GM19328 (cell line): ENCODE measurements around the gene DNMT3L.
"Not testable (repeated sequence)": the region's sequence is repeated elsewhere in the genome, so short reads cannot be mapped to it uniquely, and the experiment has no call there.

Experiments
- ATAC-seq: cut with Tn5 transposase; IDR thresholded peaks from one replicate; pipeline ENCODE4 v1.9.1; 2021; ENCODE audit warnings: mild to moderate bottlenecking, moderate library complexity; ENCODE audit not compliant: unreplicated experiment

DNMT3L gene

GRCh38 chr21:44295163-44295573 lies 33.5 kb upstream of the DNMT3L start:
- no peak for ATAC-seq

GRCh38 chr21:44294391-44295162 lies 32.9 kb upstream of the DNMT3L start:
- no peak for ATAC-seq

- ATAC-seq = no peak
Observed at GRCh38 chr21:44293551-44294231, 32.0 kb upstream of the DNMT3L start.

- ATAC-seq = no peak
Observed at GRCh38 chr21:44292812-44293195, 31.1 kb upstream of the DNMT3L start.

- no peak for ATAC-seq
Observed at GRCh38 chr21:44291936-44292811, 30.5 kb upstream of the DNMT3L start.

GRCh38 chr21:44291078-44291935 lies 29.6 kb upstream of the DNMT3L start:
- no peak for ATAC-seq

- no peak for ATAC-seq
Observed at GRCh38 chr21:44290327-44291077, 28.8 kb upstream of the DNMT3L start.

GRCh38 chr21:44289381-44290010 lies 27.8 kb upstream of the DNMT3L start:
- ATAC-seq = no peak

- ATAC-seq = no peak
Observed at GRCh38 chr21:44288251-44289110, 26.8 kb upstream of the DNMT3L start.

- ATAC-seq = no peak
Observed at GRCh38 chr21:44286716-44287632, 25.3 kb upstream of the DNMT3L start.

- no peak for ATAC-seq
Observed at GRCh38 chr21:44286086-44286715, 24.5 kb upstream of the DNMT3L start.

GRCh38 chr21:44285138-44285992 lies 23.7 kb upstream of the DNMT3L start, which contains the start of gene AIRE:
Gene AIRE, plus strand, starts transcription at chr21:44285876. Its CDS starts 131 bp downstream, at chr21:44286007.
- no peak for ATAC-seq

GRCh38 chr21:44283948-44284347 lies 22.3 kb upstream of the DNMT3L start:
- no peak for ATAC-seq

- not testable (repeated sequence) for ATAC-seq
Observed at GRCh38 chr21:44283211-44283785, 21.6 kb upstream of the DNMT3L start.

- no peak for ATAC-seq
Observed at GRCh38 chr21:44282370-44282769, 20.7 kb upstream of the DNMT3L start.
